Naive thymus-derived CD4-positive, alpha-beta T cell (primary cell): ENCODE results near the gene FABP6. TPM values are rescaled to one million over a fixed set of nuclear protein-coding genes. Genes with fewer than 3 reads are reported as not detected.
"Not testable (repeated sequence)": the region's sequence is repeated elsewhere in the genome, so short reads cannot be mapped to it uniquely, and the experiment has no call there.

Experiments used
- ATAC-seq: fragments of 150-1000 bp; cut with Tn5 transposase; 2 replicates; pipeline ENCODE4 v1.10.0; 2021; ENCODE audit warnings: mild to moderate bottlenecking, moderate library complexity
- CTCF ChIA-PET: fragments of 350-600 bp; sonication (Branson Sonifier 250); formaldehyde crosslinking; loops from one replicate; lab custom pipeline; 2021; ENCODE audit warnings: antibody characterized with exemption; lab: Charles Lee
- POLR2A ChIA-PET: fragments of 350-600 bp; sonication (Branson Sonifier 250); formaldehyde crosslinking; loops from one replicate; lab custom pipeline; 2021; ENCODE audit warnings: antibody characterized with exemption, inconsistent platforms; lab: Charles Lee
- DNase-seq, 9 donors: peaks; one replicate each; pipeline versions ENCODE4 v3.0.0 to v3.0.0-alpha.2; 2020 to 2022; ENCODE audit warnings: mixed read lengths in 1 of 9
- H3K27ac ChIP-seq: one replicate; pipeline ENCODE4 v1.7.0; 2013; ENCODE audit warnings: mild to moderate bottlenecking, low read depth, low read length, moderate library complexity
- H3K27me3 ChIP-seq, 2 donors: one replicate each; pipeline ENCODE4 v1.7.0; 2013; ENCODE audit warnings: low read length in 2 of 2, mild to moderate bottlenecking in 2 of 2, moderate library complexity in 2 of 2; ENCODE audit not compliant: control insufficient read depth in 2 of 2, insufficient read depth in 2 of 2
- H3K36me3 ChIP-seq, 3 experiments: 1 replicate in 2 of 3; 2 replicates in 1 of 3; pipeline ENCODE4 v1.7.0; 2013; ENCODE audit warnings: low read length in 3 of 3, mild to moderate bottlenecking in 3 of 3, moderate library complexity in 1 of 3; ENCODE audit not compliant: insufficient read depth in 3 of 3, control insufficient read depth in 2 of 3
- H3K4me1 ChIP-seq, 2 donors: one replicate each; pipeline ENCODE4 v1.7.0; 2013; ENCODE audit warnings: low read length in 2 of 2, mild to moderate bottlenecking in 2 of 2, moderate library complexity in 1 of 2; ENCODE audit not compliant: control insufficient read depth in 2 of 2, insufficient read depth in 2 of 2
- H3K4me3 ChIP-seq: 2 replicates; pipeline ENCODE4 v1.7.0; 2013; ENCODE audit warnings: mild to moderate bottlenecking, low read length
- H3K9me3 ChIP-seq, 3 experiments: 1 replicate in 2 of 3; 2 replicates in 1 of 3; pipeline ENCODE4 v1.7.0; 2013; ENCODE audit warnings: low read length in 3 of 3; ENCODE audit not compliant: control insufficient read depth in 2 of 3
- H3K27ac Mint-ChIP-seq, 9 donors: one replicate each; pipeline ENCODE4 v1.8.0; 2020 to 2022; ENCODE audit warnings: mixed read lengths in 9 of 9, mild to moderate bottlenecking in 8 of 9, moderate library complexity in 5 of 9, inconsistent platforms in 2 of 9
- H3K27me3 Mint-ChIP-seq, 5 donors: one replicate each; pipeline ENCODE4 v1.8.0; 2021 to 2022; ENCODE audit warnings: mixed read lengths in 5 of 5, mild to moderate bottlenecking in 1 of 5
- H3K36me3 Mint-ChIP-seq, 5 donors: one replicate each; pipeline ENCODE4 v1.8.0; 2020 to 2022; ENCODE audit warnings: mixed read lengths in 5 of 5, mild to moderate bottlenecking in 3 of 5, inconsistent platforms in 1 of 5
- H3K4me1 Mint-ChIP-seq, 7 donors: one replicate each; pipeline ENCODE4 v1.8.0; 2020 to 2022; ENCODE audit warnings: mixed read lengths in 7 of 7, mild to moderate bottlenecking in 3 of 7, inconsistent platforms in 1 of 7
- H3K4me3 Mint-ChIP-seq, 10 donors: one replicate each; pipeline ENCODE4 v1.8.0; 2020 to 2022; ENCODE audit warnings: mild to moderate bottlenecking in 10 of 10, mixed read lengths in 10 of 10, moderate library complexity in 6 of 10, inconsistent platforms in 2 of 10
- H3K9me3 Mint-ChIP-seq, 11 donors: one replicate each; pipeline ENCODE4 v1.8.0; 2020 to 2022; ENCODE audit warnings: mixed read lengths in 11 of 11, mild to moderate bottlenecking in 4 of 11, inconsistent platforms in 1 of 11, moderate library complexity in 1 of 11
- intact Hi-C, 2 donors: fragments of 100-400 bp; cut with micrococcal nuclease; formaldehyde crosslinking; loops; one replicate each; pipeline ENCODE4 v1.15.1; 2023
- polyA plus RNA-seq, 2 donors: library from polyadenylated mRNA; unstranded; fragments of 300-500 nt; fragmentation: Illumina TruSeq; gene quantifications; one replicate each; pipeline ENCODE4 v1.2.3, GENCODE V29; 2021
- total RNA-seq, 6 experiments: library from RNA in 5 of 6; stranded (reverse) in 5 of 6; gene quantifications; 1 replicate in 5 of 6; 2 replicates in 1 of 6; pipeline ENCODE4 v1.2.3 and lab custom pipeline; 2021 to 2026

Gene FABP6
- total and polyA plus RNA-seq, 7 experiments from 2014 or later, result 0.60 TPM; not detected in 6

- H3K4me1 ChIP-seq, DNase-seq, POLR2A ChIA-PET, H3K4me3 Mint-ChIP-seq, intact Hi-C loops, ATAC-seq, H3K27me3 Mint-ChIP-seq, H3K4me3 ChIP-seq, H3K4me1 Mint-ChIP-seq, H3K9me3 Mint-ChIP-seq, H3K36me3 Mint-ChIP-seq, H3K27ac ChIP-seq, H3K27me3 ChIP-seq, H3K36me3 ChIP-seq, H3K27ac Mint-ChIP-seq, H3K9me3 ChIP-seq, CTCF ChIA-PET: not testable (repeated sequence)
These were observed 20.3 kb downstream of the FABP6 start for GRCh38 chr5:160249570-160249969.

- DNase-seq, result no peak
- Mint-ChIP-seq H3K9me3 (peaks cover 0 to 1% (median 0%) of the 10 kb centered on the region in 11 donors), H3K27me3 (peaks cover 0 to 5% (median 0%) of the 10 kb centered on the region in 5 donors), H3K4me3 (no peak overlapping the region), H3K36me3 (no peaks in the 10 kb centered on the region), H3K4me1 (no peaks in the 10 kb centered on the region), H3K27ac (no peak overlapping the region)
- Histone ChIP-seq H3K27ac (no peak overlapping the region), H3K4me1 (no peaks in the 10 kb centered on the region), H3K36me3 (no peaks in the 10 kb centered on the region), H3K9me3 (no peaks in the 10 kb centered on the region), H3K4me3 (no peak overlapping the region), H3K27me3 (no peaks in the 10 kb centered on the region)
- no peak for ATAC-seq
- intact Hi-C loops, result no loop called here
- POLR2A ChIA-PET, result interaction anchor here (0.6 kb wide), 1 partner anchor 14 kb away, joined by 4 read pairs; no protein-coding TSS in a partner anchor
- CTCF ChIA-PET, result no interaction called here
These were observed 20.9 kb downstream of the FABP6 start for GRCh38 chr5:160250226-160250625.

GRCh38 chr5:160250826-160251225, 21.5 kb downstream of the FABP6 start:
- no peaks in the 10 kb centered on the region for H3K4me1 Mint-ChIP-seq

GRCh38 chr5:160251406-160252155, 22.3 kb downstream of the FABP6 start:
- no peaks in the 10 kb centered on the region for H3K9me3 ChIP-seq
- ChIA-PET CTCF (no interaction called here), POLR2A (no interaction called here)
- no peaks in the 10 kb centered on the region for H3K27me3 ChIP-seq
- Mint-ChIP-seq H3K27me3 (peaks cover 0 to 5% (median 0%) of the 10 kb centered on the region in 5 donors), H3K36me3 (no peaks in the 10 kb centered on the region), H3K9me3 (no peaks in the 10 kb centered on the region), H3K27ac (no peak overlapping the region), H3K4me1 (no peaks in the 10 kb centered on the region), H3K4me3 (no peak overlapping the region)
- intact Hi-C loops, result no loop called here
- no peak for DNase-seq
- H3K36me3 ChIP-seq, result no peaks in the 10 kb centered on the region
- no peak for ATAC-seq
- H3K4me1 ChIP-seq, result no peaks in the 10 kb centered on the region
- no peak overlapping the region for H3K27ac ChIP-seq
- H3K4me3 ChIP-seq, result no peak overlapping the region

More at GRCh38 chr5:160250826-160251225, 21.5 kb downstream of the FABP6 start:
- no peak for ATAC-seq
- DNase-seq, result no peak
- Histone ChIP-seq H3K27me3 (no peaks in the 10 kb centered on the region), H3K4me1 (no peaks in the 10 kb centered on the region), H3K27ac (no peak overlapping the region), H3K9me3 (no peaks in the 10 kb centered on the region), H3K36me3 (no peaks in the 10 kb centered on the region), H3K4me3 (no peak overlapping the region)
- H3K4me3 Mint-ChIP-seq, result no peak overlapping the region
- POLR2A ChIA-PET, result interaction anchor here (0.6 kb wide), 1 partner anchor 13 kb away, joined by 4 read pairs; no protein-coding TSS in a partner anchor
- H3K27ac Mint-ChIP-seq, result no peak overlapping the region
- H3K36me3 Mint-ChIP-seq, result no peaks in the 10 kb centered on the region
- CTCF ChIA-PET, result no interaction called here
- peaks cover 0 to 5% (median 0%) of the 10 kb centered on the region in 5 donors for H3K27me3 Mint-ChIP-seq
- H3K9me3 Mint-ChIP-seq, result no peaks in the 10 kb centered on the region
- intact Hi-C loops, result no loop called here

GRCh38 chr5:160252916-160253315, 23.6 kb downstream of the FABP6 start:
- no peak for ATAC-seq
- Histone ChIP-seq H3K27ac (no peak overlapping the region), H3K4me1 (no peaks in the 10 kb centered on the region), H3K9me3 (no peaks in the 10 kb centered on the region), H3K4me3 (no peak overlapping the region), H3K27me3 (no peaks in the 10 kb centered on the region), H3K36me3 (no peaks in the 10 kb centered on the region)
- H3K4me1 Mint-ChIP-seq, result no peaks in the 10 kb centered on the region
- H3K27ac Mint-ChIP-seq, result no peak overlapping the region
- intact Hi-C loops, result no loop called here
- H3K4me3 Mint-ChIP-seq, result no peak overlapping the region
- no peaks in the 10 kb centered on the region for H3K36me3 Mint-ChIP-seq
- DNase-seq, result no peak
- H3K27me3 Mint-ChIP-seq, result peaks cover 0 to 5% (median 0%) of the 10 kb centered on the region in 5 donors
- no peaks in the 10 kb centered on the region for H3K9me3 Mint-ChIP-seq
- CTCF ChIA-PET, result no interaction called here
- POLR2A ChIA-PET, result no interaction called here

- CTCF ChIA-PET, result no interaction called here
These were observed 24.1 kb downstream of the FABP6 start for GRCh38 chr5:160253441-160253840.

GRCh38 chr5:160254706-160255105, 25.4 kb downstream of the FABP6 start:
- Histone ChIP-seq H3K27ac (no peak overlapping the region), H3K36me3 (no peaks in the 10 kb centered on the region), H3K9me3 (no peaks in the 10 kb centered on the region), H3K4me3 (no peak overlapping the region), H3K27me3 (no peaks in the 10 kb centered on the region), H3K4me1 (no peaks in the 10 kb centered on the region)
- no peaks in the 10 kb centered on the region for H3K9me3 Mint-ChIP-seq
- H3K4me1 Mint-ChIP-seq, result no peaks in the 10 kb centered on the region
- H3K27me3 Mint-ChIP-seq, result peaks cover 0 to 5% (median 0%) of the 10 kb centered on the region in 5 donors
- ChIA-PET POLR2A (no interaction called here), CTCF (no interaction called here)
- no peak overlapping the region for H3K27ac Mint-ChIP-seq
- H3K36me3 Mint-ChIP-seq, result no peaks in the 10 kb centered on the region
- no peak overlapping the region for H3K4me3 Mint-ChIP-seq
- intact Hi-C loops, result no loop called here
- DNase-seq, result no peak
- no peak for ATAC-seq

More at GRCh38 chr5:160253441-160253840, 24.1 kb downstream of the FABP6 start:
- intact Hi-C loops, result no loop called here
- Mint-ChIP-seq H3K9me3 (no peaks in the 10 kb centered on the region), H3K4me1 (no peaks in the 10 kb centered on the region), H3K27me3 (peaks cover 0 to 5% (median 0%) of the 10 kb centered on the region in 5 donors), H3K36me3 (no peaks in the 10 kb centered on the region), H3K27ac (no peak overlapping the region), H3K4me3 (no peak overlapping the region)
- Histone ChIP-seq H3K36me3 (no peaks in the 10 kb centered on the region), H3K27me3 (no peaks in the 10 kb centered on the region), H3K9me3 (no peaks in the 10 kb centered on the region), H3K27ac (no peak overlapping the region), H3K4me3 (no peak overlapping the region), H3K4me1 (no peaks in the 10 kb centered on the region)
- ATAC-seq, result no peak
- no peak for DNase-seq
- POLR2A ChIA-PET, result no interaction called here
